Measurements from ENCODE around the gene PHC2.
A peak's percentile ranks its signal among the peaks of the same experiment; 100 is the strongest.
"Not testable (repeated sequence)": the region's sequence is repeated elsewhere in the genome, so short reads cannot be mapped to it uniquely, and the experiment has no call there.

The PHC2 gene

GRCh38 chr1:33307494-33307864, 123.4 kb downstream of the PHC2 start:
- no peak for DNase-seq

- DNase-seq, result no peak
Observed at GRCh38 chr1:33306653-33307493, 124.0 kb downstream of the PHC2 start.

DNA sequence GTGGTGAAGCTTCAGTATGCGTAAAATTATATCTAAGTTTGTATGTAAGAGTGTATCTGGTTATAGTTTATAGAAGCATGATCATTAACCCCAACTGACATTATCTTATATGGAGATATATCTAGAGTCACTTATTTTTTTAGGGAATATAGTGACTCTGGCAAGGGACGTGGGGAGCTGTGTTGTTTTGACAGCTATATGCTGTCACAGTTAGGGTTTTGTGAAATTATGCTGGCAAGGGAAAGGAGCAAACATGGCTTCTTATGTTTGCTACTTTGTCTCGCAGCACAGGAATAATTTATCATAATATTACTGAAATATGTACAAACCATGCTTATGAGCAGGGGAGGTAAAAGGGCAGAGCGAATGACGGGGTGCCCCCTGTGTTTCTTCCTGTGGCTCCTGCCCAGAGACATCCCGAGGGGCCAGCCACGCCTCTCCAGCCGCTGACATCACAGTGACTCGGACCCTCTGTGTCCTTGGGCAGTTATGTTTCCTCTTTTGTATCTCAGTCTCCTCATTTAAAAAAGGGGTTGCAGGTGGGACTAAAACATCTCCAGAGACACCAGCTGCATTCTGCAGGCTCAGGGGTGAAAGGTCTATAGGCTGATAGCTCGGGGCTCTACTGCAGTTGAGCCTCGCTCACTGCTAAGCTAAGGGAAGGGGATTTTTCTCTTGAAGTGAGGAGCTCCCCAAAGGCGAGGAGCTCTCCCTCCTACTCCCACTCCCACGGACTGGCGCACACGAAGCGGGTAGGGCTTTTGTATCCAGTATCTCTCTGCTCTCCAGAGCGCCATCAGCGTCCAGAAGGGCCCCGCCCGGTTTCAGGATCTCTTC, 124.9 kb downstream of the PHC2 start:
- no peak for DNase-seq

GRCh38 chr1:33305016-33305415, 125.9 kb downstream of the PHC2 start:
- no peak for DNase-seq

- no peak for DNase-seq
Observed at GRCh38 chr1:33302325-33302724, 128.6 kb downstream of the PHC2 start.

DNA sequence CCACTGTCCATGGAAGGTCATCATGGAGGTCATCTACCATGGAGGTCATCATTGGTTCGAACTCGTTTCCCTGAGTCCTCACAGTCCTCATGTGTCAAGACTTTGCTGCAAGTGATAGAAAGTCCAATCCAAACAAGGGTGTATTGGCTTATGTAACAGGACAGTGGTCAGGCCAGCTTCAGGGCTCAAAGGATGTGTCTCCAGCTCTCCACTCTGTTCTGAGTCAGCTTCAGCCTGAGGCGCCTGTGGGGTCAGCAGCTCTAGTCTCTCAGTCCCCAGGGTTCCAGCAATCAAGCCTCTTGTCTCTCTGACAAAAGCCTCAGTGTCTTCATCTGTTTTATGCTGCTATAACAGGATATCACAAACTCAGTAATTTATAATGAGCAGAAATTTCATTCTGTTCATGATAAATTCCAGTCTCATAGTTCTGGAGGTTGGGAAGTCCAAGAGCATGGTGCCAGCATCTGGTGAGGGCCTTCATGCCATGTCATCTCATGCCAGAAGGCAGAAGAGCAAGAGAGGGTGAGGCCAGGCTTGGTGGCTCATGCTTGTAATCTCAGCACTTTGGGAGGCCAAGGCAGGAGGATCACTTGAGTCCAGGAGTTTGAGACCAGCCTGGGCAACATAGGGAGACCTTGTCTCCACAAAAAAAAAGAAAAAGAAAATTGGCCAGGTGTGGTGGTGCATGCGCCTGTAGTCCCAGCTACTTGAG, 129.5 kb downstream of the PHC2 start:
- no peak for DNase-seq

GRCh38 chr1:33300673-33301072, 130.2 kb downstream of the PHC2 start:
- DNase-seq, result no peak

DNA sequence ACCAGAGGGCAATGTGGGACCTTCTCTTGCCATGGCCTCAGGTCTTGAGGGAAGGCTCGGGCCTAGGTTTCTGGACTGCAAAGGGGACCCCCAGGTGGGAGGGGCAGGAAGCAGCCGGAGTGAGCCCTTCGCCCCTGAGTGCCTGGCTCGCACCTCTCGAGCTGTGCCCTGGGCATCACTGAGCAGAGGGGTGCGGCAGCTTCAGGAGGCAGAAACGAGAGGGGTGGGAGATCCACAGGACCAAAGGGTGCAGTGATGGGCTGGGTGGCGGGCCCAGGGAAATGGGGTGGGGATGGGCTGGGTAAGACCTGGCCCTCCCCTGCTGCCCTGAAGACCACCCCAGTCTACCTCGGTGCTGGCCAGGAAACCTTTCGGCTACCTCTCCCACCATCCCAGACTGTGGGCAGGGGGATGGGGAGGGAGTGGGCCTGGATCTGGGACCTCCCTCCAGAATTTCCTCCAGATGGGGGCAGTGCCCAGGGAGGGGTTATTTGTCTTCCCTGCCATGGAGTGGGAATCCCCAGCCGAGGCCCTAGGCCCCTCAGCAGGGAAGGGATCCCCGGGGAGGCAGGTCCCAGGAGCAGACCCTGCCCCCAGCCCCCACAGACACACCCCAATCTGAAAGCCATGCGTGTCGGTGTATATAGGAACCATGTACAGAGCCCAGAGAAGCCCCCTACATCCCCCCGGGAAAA, 131.3 kb downstream of the PHC2 start:
- no peak for DNase-seq

DNA sequence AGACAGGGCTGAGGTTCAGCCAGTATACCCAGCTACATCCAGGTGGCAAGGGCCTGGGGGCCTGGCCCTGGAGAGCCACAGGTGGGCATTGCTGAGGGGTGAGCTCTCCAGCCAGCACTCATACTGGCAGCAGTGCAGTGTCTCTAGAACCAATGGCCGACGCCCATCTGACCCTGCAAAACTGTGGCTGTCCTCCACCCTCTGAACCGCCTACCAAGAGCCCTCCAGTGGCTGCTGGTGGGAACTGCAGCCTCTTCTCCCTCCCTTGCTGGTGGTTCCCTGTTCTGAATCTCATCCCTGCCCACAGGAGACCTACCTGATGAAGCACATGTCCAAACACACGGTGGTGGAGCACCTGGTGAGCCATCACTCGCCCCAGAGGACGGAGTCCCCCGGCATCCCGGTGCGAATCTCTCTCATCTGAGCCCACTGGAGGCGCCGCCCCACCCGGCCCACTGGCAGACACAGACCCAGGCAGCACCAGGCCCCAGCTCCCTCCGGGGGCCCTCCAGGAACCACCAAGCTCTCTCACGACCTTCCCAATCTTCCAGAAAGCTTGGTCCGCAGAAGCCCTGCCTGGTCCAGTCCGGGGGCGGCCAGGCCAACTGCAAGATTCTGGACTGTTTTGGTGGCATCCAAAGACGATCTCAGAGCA, 132.1 kb downstream of the PHC2 start:
- DNase-seq, result peak; percentile 36

GRCh38 chr1:33297911-33298622, 132.8 kb downstream of the PHC2 start:
- DNase-seq, result no peak

DNA sequence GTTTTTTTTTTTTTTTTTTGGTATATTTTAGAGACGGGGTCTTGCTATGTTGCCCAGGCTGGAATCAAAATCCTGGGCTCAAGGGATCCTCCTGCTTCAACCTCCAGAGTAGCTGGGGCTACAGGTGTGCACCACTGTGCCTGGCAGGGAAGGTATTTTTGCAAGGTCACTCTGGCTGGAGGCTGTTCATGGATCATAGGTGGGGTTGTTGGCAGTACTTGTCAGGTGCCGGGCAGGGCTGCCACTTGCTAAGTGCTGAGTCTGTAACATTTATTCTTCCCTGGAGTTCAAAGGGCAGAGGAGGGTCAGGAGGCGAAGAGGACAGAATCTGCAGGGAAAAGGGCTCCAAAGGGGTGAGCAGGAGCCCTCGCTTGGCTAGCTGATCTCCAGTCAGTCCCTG, 134.1 kb downstream of the PHC2 start:
- no peak for DNase-seq

- no peak for DNase-seq
Observed at GRCh38 chr1:33296082-33296458, 134.8 kb downstream of the PHC2 start.

GRCh38 chr1:33295450-33296081, 135.3 kb downstream of the PHC2 start:
- DNase-seq, result peak; percentile 87

- DNase-seq, result no peak
Observed at GRCh38 chr1:33295023-33295422, 135.9 kb downstream of the PHC2 start.

DNA sequence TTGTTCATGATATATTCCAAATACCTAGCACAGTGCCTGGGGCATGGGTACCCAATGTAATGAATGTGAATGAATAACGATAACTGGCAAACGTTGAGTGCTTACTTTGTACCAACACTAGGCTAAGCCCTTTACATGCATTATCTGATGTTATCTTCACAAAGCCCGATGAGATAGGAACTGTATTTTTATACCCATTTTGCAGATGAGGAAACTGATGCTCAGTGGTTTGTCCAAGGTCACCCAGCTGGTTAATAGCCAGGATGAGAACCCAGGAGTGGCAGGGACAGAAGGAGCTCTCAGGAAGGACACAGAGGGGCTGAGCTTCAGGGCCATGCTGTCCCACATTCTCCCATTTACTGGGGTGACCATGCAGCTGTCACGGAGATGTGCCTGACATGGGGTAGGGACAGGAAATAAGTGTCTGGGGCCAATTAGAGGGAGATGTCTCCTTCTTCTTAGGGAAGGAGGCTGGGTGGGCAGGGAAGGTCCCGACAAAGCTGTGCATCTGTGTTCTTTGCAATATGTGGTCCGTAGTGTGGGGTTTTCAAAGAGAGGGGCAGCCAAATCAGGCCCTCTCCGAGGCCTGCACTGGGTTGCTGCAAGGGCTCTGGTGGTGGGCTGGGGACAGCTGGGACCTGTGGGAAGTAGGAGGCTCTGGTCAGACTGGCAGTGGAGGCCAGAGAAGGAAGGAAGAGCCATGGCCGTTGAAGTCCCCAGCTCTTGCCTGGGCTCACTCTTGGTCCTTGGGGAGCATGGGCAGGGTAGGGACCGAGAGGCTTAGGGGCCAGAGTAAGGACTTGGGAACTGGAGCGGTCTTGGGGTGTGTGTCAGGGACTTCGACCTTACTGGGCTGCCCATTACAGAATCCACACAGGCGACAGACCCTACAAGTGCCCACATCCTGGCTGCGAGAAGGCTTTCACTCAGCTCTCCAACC, 136.6 kb downstream of the PHC2 start:
- no peak for DNase-seq

- DNase-seq, result no peak
Observed at GRCh38 chr1:33292726-33293340, 138.1 kb downstream of the PHC2 start.

DNA sequence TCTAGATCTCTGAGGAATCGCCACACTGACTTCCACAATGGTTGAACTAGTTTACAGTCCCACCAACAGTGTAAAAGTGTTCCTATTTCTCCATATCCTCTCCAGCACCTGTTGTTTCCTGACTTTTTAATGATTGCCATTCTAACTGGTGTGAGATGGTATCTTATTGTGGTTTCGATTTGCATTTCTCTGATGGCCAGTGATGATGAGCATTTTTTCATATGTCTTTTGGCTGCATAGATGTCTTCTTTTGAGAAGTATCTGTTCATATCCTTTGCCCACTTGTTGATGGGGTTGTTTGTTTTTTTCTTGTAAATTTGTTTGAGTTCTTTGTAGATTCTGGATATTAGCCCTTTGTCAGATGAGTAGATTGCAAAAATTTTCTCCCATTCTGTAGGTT, 140.3 kb downstream of the PHC2 start:
- DNase-seq, result not testable (repeated sequence)

DNA sequence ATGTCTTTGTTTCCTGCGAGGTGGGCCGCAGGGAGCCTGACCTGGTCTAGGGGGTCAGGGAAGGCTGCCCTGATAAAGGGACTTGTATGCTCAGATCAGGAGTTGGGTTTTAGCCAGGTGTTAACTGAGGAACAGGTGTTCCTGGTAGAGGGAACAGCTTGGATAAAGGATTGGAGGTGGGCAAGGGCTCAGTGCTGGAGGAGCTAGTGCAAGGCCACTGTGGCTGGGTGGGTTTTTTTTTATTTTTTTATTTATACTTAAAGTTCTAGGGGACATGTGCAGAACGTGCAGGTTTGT, 141.1 kb downstream of the PHC2 start:
- no peak for DNase-seq

DNA sequence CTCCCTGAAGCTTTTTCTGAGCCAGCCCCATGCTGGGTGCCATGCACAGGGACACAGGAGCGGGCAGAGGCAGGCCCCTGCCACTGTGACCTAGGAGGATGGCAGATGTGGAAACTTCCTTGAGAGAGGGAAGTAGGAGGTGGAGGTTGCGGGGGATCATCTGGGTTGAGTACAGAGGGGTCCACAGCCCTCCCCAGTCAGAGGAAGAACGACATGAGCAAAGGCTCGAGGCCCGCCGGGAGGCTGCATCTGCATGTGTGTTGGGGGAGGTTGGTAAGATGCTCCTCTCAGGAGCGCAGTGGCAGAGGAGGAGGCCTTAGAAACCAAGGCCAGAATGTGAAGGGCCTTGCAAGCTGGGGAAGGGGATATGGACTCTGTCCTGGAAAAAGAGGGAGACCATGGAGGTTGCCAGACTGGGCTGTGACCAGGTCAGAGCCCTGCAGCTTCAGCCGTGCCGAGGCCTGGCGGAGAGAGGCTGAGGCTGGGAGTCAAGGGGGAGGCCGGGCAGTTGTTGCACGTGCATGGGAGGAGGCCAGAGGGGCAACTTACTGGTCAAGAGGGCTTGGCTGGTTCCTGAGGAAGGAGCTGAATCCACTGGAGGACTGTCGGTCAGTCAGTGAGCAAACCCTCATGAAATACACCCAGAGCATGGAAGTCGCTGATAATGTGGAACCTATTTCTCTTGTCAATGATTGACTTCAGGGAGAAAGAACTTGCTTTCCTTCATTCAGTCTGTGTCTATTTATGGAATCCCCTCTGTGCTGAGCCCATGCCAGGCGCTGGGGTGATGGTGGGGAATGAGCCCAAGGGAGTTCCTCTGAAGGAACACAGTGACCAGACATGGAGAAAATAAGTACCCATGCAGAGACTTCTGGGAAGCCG, 141.7 kb downstream of the PHC2 start:
- no peak for DNase-seq

Data from NCI-H1092 (cell line).